Measurements from ENCODE around the gene DOCK1. TPM values are rescaled to one million over a fixed set of nuclear protein-coding genes. Genes with fewer than 3 reads are reported as not detected.

Gene DOCK1
- total RNA-seq, 1 donor from 2014 or later, result 16.8 TPM

DNA sequence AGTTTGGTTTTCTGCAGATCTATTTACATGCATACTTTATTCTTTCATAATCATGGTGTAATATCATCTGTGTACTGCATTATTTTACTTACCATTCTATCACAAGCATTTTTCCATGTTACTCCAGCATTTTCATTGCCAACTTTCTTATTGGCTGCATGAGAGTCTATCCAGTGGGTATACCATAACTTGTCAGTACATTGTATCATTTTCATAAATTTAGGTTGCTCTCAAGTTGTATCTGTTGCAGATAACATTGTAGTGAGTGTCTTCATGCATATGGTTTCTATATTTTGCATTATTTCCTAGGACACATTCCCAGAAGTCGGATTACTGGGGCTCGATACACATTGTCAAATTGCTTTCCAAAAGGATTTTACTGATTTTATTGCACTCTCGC lies 378.3 kb downstream of the DOCK1 start:
- H3K4me1 ChIP-seq, result no peaks in the 10 kb centered on the region
- H3K4me3 ChIP-seq, result no peak overlapping the region
- H3K36me3 ChIP-seq, result peaks cover 30% of the 10 kb centered on the region
- no peak for DNase-seq
- intact Hi-C loops (cut with micrococcal nuclease), result no loop called here
- TF ChIP-seq, protein P1, sequence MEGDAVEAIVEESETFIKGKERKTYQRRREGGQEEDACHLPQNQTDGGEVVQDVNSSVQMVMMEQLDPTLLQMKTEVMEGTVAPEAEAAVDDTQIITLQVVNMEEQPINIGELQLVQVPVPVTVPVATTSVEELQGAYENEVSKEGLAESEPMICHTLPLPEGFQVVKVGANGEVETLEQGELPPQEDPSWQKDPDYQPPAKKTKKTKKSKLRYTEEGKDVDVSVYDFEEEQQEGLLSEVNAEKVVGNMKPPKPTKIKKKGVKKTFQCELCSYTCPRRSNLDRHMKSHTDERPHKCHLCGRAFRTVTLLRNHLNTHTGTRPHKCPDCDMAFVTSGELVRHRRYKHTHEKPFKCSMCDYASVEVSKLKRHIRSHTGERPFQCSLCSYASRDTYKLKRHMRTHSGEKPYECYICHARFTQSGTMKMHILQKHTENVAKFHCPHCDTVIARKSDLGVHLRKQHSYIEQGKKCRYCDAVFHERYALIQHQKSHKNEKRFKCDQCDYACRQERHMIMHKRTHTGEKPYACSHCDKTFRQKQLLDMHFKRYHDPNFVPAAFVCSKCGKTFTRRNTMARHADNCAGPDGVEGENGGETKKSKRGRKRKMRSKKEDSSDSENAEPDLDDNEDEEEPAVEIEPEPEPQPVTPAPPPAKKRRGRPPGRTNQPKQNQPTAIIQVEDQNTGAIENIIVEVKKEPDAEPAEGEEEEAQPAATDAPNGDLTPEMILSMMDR (IDR thresholded peaks at IDR 0.05; ENCODE audit: borderline replicate concordance), result no peak
- no peak overlapping the region for H3K27ac ChIP-seq (replicated peaks)
- no peaks in the 10 kb centered on the region for H3K27me3 ChIP-seq (ENCODE audit: low read depth)
- peaks cover 47% of the 10 kb centered on the region for H3K9me3 ChIP-seq (replicated peaks)

DNA sequence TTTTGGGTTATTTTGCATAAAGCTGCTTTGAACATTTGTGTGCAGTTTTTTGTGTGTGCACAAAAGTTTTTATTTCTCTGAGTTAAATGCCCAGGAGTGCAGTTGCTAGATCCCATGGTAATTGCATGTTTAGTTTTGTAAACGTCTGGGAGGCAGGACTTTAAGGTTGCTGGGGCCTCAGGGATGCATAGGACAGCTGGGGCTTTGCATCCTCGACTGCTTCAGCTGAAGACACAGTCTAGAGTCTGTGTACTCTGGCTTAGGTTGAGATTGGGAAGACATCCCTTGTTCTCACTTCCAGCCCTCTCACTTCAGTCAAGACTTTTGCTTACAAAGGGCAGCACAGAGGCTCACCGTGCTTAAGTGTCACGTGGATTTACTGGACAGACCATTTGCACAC lies 385.6 kb downstream of the DOCK1 start:
- TF ChIP-seq, protein P1 (IDR thresholded peaks at IDR 0.05; ENCODE audit: borderline replicate concordance), result no peak
- DNase-seq, result no peak
- intact Hi-C loops (cut with micrococcal nuclease), result no loop called here
- Histone ChIP-seq H3K36me3 (no peaks in the 10 kb centered on the region), H3K27me3 (ENCODE audit: low read depth) (no peaks in the 10 kb centered on the region), H3K4me3 (no peak overlapping the region), H3K4me1 (no peaks in the 10 kb centered on the region), H3K9me3 (replicated peaks) (peaks cover 34% of the 10 kb centered on the region), H3K27ac (replicated peaks) (no peak overlapping the region)

DNA sequence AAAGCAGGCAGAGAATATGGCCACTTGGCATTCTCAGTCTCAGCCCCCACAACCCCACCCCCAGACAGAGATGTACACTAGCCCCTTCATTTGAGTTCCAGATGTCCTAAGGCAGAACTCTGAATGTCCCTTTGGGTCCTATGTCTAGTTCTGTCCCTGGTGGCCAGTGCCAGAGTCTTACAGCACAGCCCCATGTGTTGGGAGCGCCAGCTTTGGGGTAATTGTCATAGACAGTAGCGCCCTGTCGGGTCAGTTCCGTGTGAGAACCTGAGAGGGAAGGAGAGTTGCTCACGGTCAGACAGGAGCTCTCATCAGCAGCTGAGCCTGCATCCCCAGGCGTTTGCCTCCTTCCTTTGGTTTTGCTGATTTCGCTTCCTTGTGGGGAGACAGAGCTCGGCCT lies 386.1 kb downstream of the DOCK1 start:
- intact Hi-C loops (cut with micrococcal nuclease), result no loop called here
- Histone ChIP-seq H3K4me3 (no peak overlapping the region), H3K27me3 (ENCODE audit: low read depth) (no peaks in the 10 kb centered on the region), H3K27ac (replicated peaks) (no peak overlapping the region), H3K4me1 (no peaks in the 10 kb centered on the region), H3K36me3 (no peaks in the 10 kb centered on the region), H3K9me3 (replicated peaks) (peaks cover 32% of the 10 kb centered on the region)
- TF ChIP-seq, protein P1 (IDR thresholded peaks at IDR 0.05; ENCODE audit: borderline replicate concordance), result no peak
- no peak for DNase-seq

DNA sequence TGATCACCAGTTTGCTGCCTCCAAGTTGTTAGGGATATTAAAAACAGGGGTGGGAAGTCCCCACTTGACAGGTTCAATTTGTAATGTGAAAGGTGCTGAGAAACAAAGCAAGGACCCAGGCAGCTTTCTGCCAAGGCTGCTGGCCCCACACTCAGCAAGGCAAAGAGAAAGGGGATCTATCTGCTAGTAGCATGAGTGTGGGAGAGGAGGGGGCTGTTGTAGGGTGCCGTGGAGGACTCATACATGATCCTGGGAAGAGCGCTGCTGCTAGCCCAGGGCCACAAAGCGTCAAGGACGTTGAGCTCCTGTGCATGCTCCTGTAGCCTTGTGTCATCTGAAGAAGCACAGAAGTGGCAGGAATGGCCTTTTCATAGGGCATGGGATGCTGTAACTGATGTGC lies 387.7 kb downstream of the DOCK1 start:
- no peak for DNase-seq
- Histone ChIP-seq H3K9me3 (replicated peaks) (peaks cover 17% of the 10 kb centered on the region), H3K27me3 (ENCODE audit: low read depth) (no peaks in the 10 kb centered on the region), H3K36me3 (no peaks in the 10 kb centered on the region), H3K4me3 (no peak overlapping the region), H3K27ac (replicated peaks) (no peak overlapping the region), H3K4me1 (no peaks in the 10 kb centered on the region)
- TF ChIP-seq, protein P1 (IDR thresholded peaks at IDR 0.05; ENCODE audit: borderline replicate concordance), result no peak
- intact Hi-C loops (cut with micrococcal nuclease), result no loop called here

DNA sequence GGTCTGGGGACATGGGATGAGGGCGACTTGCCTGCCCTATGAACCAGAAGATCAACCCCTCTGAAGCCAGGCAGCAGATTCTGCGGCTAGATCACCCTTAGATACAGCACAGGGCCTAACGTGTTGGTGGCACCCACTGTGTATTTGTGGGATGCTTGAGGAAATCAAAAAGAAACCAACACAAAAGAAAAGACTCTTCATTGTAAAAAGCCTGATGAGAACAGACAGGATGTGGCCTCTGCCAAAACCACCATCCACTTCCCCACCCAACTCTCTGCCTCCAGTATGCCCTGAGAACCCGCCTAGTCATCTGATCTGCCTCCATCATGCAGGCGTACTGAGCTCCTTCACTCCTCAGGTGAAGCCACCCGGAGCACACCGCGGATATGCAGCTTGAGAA lies 388.4 kb downstream of the DOCK1 start:
- Histone ChIP-seq H3K36me3 (peaks cover under 1% of the 10 kb centered on the region), H3K9me3 (replicated peaks) (peaks cover 9% of the 10 kb centered on the region), H3K4me3 (no peak overlapping the region), H3K27me3 (ENCODE audit: low read depth) (no peaks in the 10 kb centered on the region), H3K4me1 (no peaks in the 10 kb centered on the region), H3K27ac (replicated peaks) (no peak overlapping the region)
- DNase-seq, result no peak
- TF ChIP-seq, protein P1 (IDR thresholded peaks at IDR 0.05; ENCODE audit: borderline replicate concordance), result no peak
- intact Hi-C loops (cut with micrococcal nuclease), result no loop called here

DNA sequence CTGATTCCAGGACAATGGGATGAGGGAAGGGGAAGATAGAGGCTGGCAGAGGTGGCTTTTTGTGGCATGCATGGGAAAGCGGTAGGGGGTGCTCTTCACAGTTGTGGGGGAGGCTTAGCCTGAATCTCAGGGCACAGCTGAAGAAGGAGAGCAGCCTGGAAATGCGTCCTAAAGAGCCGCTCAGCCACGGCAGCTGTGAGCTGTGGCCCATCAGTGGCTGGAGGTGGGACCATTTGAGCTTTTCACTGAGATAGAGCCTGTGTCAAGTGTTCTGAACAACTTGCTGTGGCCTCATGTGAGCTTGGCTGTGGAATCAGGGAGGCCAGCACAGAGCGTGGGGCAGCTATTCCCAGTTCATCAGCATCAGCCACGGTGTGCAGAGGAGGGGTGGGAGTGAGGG lies 391.5 kb downstream of the DOCK1 start:
- H3K4me3 ChIP-seq, result no peak overlapping the region
- no peak for DNase-seq
- TF ChIP-seq, protein P1 (IDR thresholded peaks at IDR 0.05; ENCODE audit: borderline replicate concordance), result no peak
- H3K27me3 ChIP-seq (ENCODE audit: low read depth), result no peaks in the 10 kb centered on the region
- H3K36me3 ChIP-seq, result peaks cover 7% of the 10 kb centered on the region
- H3K27ac ChIP-seq (replicated peaks), result no peak overlapping the region
- no peaks in the 10 kb centered on the region for H3K9me3 ChIP-seq (replicated peaks)
- intact Hi-C loops (cut with micrococcal nuclease), result no loop called here
- H3K4me1 ChIP-seq, result peaks cover 11% of the 10 kb centered on the region

All from left ventricle myocardium inferior (tissue), 1 donor.